Parathyroid adenoma (tissue), 2 donors: Measurements from ENCODE around the gene VSTM4.
A peak's percentile ranks its signal among the peaks of the same experiment; 100 is the strongest.

Source experiments
- H2AFZ ChIP-seq: fragments of 300-600 bp; sonication (generic); one replicate; pipeline ENCODE4 v1.7.0; 2017; ENCODE audit warnings: antibody characterized with exemption, mild to moderate bottlenecking
- H3K27ac ChIP-seq: fragments of 300-600 bp; sonication (generic); one replicate; pipeline ENCODE4 v1.7.0; 2017
- H3K27me3 ChIP-seq: fragments of 300-600 bp; sonication (generic); one replicate; pipeline ENCODE4 v1.7.0; 2017; ENCODE audit warnings: low read length; ENCODE audit not compliant: control insufficient read depth, insufficient read depth
- H3K36me3 ChIP-seq: fragments of 300-600 bp; sonication (generic); one replicate; pipeline ENCODE4 v1.7.0; 2017; ENCODE audit warnings: low read length; ENCODE audit not compliant: control insufficient read depth, insufficient read depth
- H3K4me1 ChIP-seq: fragments of 300-600 bp; sonication (generic); one replicate; pipeline ENCODE4 v1.7.0; 2017; ENCODE audit warnings: control low read depth
- H3K4me2 ChIP-seq: fragments of 300-600 bp; sonication (generic); one replicate; pipeline ENCODE4 v1.7.0; 2017; ENCODE audit warnings: low read length
- H3K4me3 ChIP-seq: fragments of 300-600 bp; sonication (generic); one replicate; pipeline ENCODE4 v1.7.0; 2017; ENCODE audit warnings: low read depth, low read length
- H3K79me2 ChIP-seq: fragments of 300-600 bp; sonication (generic); one replicate; pipeline ENCODE4 v1.7.0; 2017; ENCODE audit warnings: control low read depth
- H3K9ac ChIP-seq: fragments of 300-600 bp; sonication (generic); one replicate; pipeline ENCODE4 v1.7.0; 2017; ENCODE audit warnings: mild to moderate bottlenecking
- H3K9me3 ChIP-seq: fragments of 300-600 bp; sonication (generic); one replicate; pipeline ENCODE4 v1.7.0; 2017; ENCODE audit warnings: low read length; ENCODE audit not compliant: control insufficient read depth
- CTCF ChIP-seq: fragments of 300-600 bp; sonication (generic); IDR thresholded peaks from one replicate; pipeline ENCODE4 v1.7.0; 2017; ENCODE audit warnings: antibody characterized with exemption, mild to moderate bottlenecking
- donor health status: primary hyperparathyroidism.

Gene VSTM4

GRCh38 chr10:49120911-49121310 is 5.6 kb upstream of the VSTM4 start:
- Histone ChIP-seq H3K4me1 (peaks cover 28% of the 10 kb centered on the region), H3K36me3 (no peaks in the 10 kb centered on the region), H3K79me2 (no peaks in the 10 kb centered on the region), H2AFZ (no peak overlapping the region), H3K4me3 (no peak overlapping the region), H3K27ac (no peak overlapping the region), H3K27me3 (no peaks in the 10 kb centered on the region), H3K9ac (no peak overlapping the region), H3K9me3 (no peaks in the 10 kb centered on the region), H3K4me2 (no peak overlapping the region)
- TF ChIP-seq CTCF, result no peak

GRCh38 chr10:49119746-49120145 is 4.4 kb upstream of the VSTM4 start:
- Histone ChIP-seq H2AFZ (no peak overlapping the region), H3K27me3 (no peaks in the 10 kb centered on the region), H3K36me3 (no peaks in the 10 kb centered on the region), H3K79me2 (peaks cover 1% of the 10 kb centered on the region), H3K4me1 (peaks cover 31% of the 10 kb centered on the region), H3K4me3 (no peak overlapping the region), H3K27ac (no peak overlapping the region), H3K9ac (no peak overlapping the region), H3K4me2 (no peak overlapping the region), H3K9me3 (no peaks in the 10 kb centered on the region)
- no peak for TF ChIP-seq CTCF

GRCh38 chr10:49118430-49119074 is 3.2 kb upstream of the VSTM4 start:
- no peak overlapping the region for H3K4me2 ChIP-seq
- no peak overlapping the region for H3K9ac ChIP-seq
- H3K27me3 ChIP-seq, result no peaks in the 10 kb centered on the region
- peak overlapping the region; percentile 83 for H3K27ac ChIP-seq
- H2AFZ ChIP-seq, result peak overlapping the region; percentile 72
- peaks cover 39% of the 10 kb centered on the region for H3K4me1 ChIP-seq
- no peak for TF ChIP-seq CTCF
- H3K4me3 ChIP-seq, result no peak overlapping the region
- H3K36me3 ChIP-seq, result no peaks in the 10 kb centered on the region
- no peaks in the 10 kb centered on the region for H3K9me3 ChIP-seq
- H3K79me2 ChIP-seq, result peaks cover 11% of the 10 kb centered on the region

GRCh38 chr10:49117376-49118070 is 2.2 kb upstream of the VSTM4 start:
- no peak overlapping the region for H3K4me3 ChIP-seq
- no peaks in the 10 kb centered on the region for H3K9me3 ChIP-seq
- H3K9ac ChIP-seq, result no peak overlapping the region
- peak overlapping the region; percentile 11 for H3K4me2 ChIP-seq
- peaks cover 42% of the 10 kb centered on the region for H3K4me1 ChIP-seq
- H3K79me2 ChIP-seq, result peaks cover 16% of the 10 kb centered on the region
- H3K27ac ChIP-seq, result peak overlapping the region; percentile 83
- peak overlapping the region; percentile 72 for H2AFZ ChIP-seq
- no peaks in the 10 kb centered on the region for H3K36me3 ChIP-seq
- no peak for TF ChIP-seq CTCF
- no peaks in the 10 kb centered on the region for H3K27me3 ChIP-seq
